ENCODE results near the gene SH3TC2. TPM values are rescaled to one million over a fixed set of nuclear protein-coding genes. Genes with fewer than 3 reads are reported as not detected.
"Not testable (repeated sequence)": the region's sequence is repeated elsewhere in the genome, so short reads cannot be mapped to it uniquely, and the experiment has no call there.

SH3TC2 gene
- total RNA-seq, 1 donor from 2014 or later: not detected

DNA sequence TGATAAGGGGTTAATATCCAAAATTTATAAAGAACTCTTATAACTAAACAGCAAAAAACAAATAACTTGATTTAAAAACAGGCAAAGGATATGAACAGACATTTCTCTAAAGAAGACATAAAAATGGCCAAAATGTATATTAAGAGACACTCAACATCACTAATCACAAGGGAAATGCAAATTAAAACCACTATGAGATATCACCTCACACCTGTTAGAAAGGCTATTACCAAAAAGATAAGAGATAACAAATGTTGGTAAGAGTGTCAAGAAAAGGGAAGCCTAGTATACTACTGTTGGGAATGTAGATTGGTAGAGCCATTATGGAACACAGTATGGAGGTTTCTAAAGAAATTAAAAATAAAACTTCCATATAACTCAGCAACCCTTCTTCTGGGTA is 19.4 kb upstream of the SH3TC2 start:
- ChIA-PET CTCF (no interaction called here), POLR2A (no interaction called here)
- TF ChIP-seq, protein P1, sequence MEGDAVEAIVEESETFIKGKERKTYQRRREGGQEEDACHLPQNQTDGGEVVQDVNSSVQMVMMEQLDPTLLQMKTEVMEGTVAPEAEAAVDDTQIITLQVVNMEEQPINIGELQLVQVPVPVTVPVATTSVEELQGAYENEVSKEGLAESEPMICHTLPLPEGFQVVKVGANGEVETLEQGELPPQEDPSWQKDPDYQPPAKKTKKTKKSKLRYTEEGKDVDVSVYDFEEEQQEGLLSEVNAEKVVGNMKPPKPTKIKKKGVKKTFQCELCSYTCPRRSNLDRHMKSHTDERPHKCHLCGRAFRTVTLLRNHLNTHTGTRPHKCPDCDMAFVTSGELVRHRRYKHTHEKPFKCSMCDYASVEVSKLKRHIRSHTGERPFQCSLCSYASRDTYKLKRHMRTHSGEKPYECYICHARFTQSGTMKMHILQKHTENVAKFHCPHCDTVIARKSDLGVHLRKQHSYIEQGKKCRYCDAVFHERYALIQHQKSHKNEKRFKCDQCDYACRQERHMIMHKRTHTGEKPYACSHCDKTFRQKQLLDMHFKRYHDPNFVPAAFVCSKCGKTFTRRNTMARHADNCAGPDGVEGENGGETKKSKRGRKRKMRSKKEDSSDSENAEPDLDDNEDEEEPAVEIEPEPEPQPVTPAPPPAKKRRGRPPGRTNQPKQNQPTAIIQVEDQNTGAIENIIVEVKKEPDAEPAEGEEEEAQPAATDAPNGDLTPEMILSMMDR (IDR thresholded peaks at IDR 0.05): no peak
- Mint-ChIP-seq H3K4me1 (no peaks in the 10 kb centered on the region), H3K4me3 (no peak overlapping the region), H3K36me3 (ENCODE audit: low read depth) (no peaks in the 10 kb centered on the region), H3K27ac (no peak overlapping the region), H3K9me3 (peaks cover 3% of the 10 kb centered on the region), H3K27me3 (peaks cover 4% of the 10 kb centered on the region)
- intact Hi-C loops (cut with micrococcal nuclease): no loop called here
- DNase-seq (no peak), ATAC-seq (ENCODE audit: low read depth) (no peak)

GRCh38 chr5:149080294-149080693 is 17.4 kb upstream of the SH3TC2 start:
- POLR2A ChIA-PET: no interaction called here
- H3K27me3 Mint-ChIP-seq: peaks cover 8% of the 10 kb centered on the region
- TF ChIP-seq, protein P1 (IDR thresholded peaks at IDR 0.05): no peak
- ATAC-seq (ENCODE audit: low read depth) (no peak), DNase-seq (no peak)
- H3K27ac Mint-ChIP-seq: no peak overlapping the region
- intact Hi-C loops (cut with micrococcal nuclease): no loop called here
- no peaks in the 10 kb centered on the region for H3K36me3 Mint-ChIP-seq (ENCODE audit: low read depth)
- peaks cover 7% of the 10 kb centered on the region for H3K9me3 Mint-ChIP-seq
- H3K4me1 Mint-ChIP-seq: no peaks in the 10 kb centered on the region
- CTCF ChIA-PET: no interaction called here
- H3K4me3 Mint-ChIP-seq: no peak overlapping the region

DNA sequence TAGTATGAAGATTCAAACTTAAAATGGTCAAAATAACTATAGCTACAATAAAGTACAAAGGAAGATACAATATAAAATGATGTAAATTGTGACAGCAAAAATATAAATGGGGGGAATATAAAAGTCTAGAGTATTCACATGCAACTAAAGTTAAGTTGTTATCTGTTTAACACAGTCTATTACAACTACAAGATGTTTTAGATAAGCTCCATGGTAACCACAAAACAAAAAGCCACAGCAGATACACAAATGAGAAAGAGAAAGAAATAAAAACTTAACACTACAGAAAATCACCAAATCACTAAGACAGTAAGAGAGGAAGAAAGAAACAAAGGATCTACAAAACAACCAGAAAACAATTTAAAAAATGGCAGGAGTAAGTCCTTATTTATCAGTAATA is 17.0 kb upstream of the SH3TC2 start:
- Mint-ChIP-seq H3K27me3 (peaks cover 8% of the 10 kb centered on the region), H3K9me3 (peaks cover 7% of the 10 kb centered on the region), H3K27ac (no peak overlapping the region), H3K4me3 (no peak overlapping the region), H3K4me1 (no peaks in the 10 kb centered on the region), H3K36me3 (ENCODE audit: low read depth) (no peaks in the 10 kb centered on the region)
- intact Hi-C loops (cut with micrococcal nuclease): no loop called here
- ChIA-PET CTCF (no interaction called here), POLR2A (no interaction called here)
- ATAC-seq (ENCODE audit: low read depth): no peak
- DNase-seq: no peak
- TF ChIP-seq, protein P1 (IDR thresholded peaks at IDR 0.05): no peak

- H3K36me3 Mint-ChIP-seq (ENCODE audit: low read depth); intact Hi-C loops (cut with micrococcal nuclease); H3K27ac Mint-ChIP-seq; H3K9me3 Mint-ChIP-seq; ATAC-seq (ENCODE audit: low read depth); POLR2A ChIA-PET; H3K4me3 Mint-ChIP-seq; CTCF ChIA-PET; H3K4me1 Mint-ChIP-seq; DNase-seq: not testable (repeated sequence)
- peaks cover 12% of the 10 kb centered on the region for H3K27me3 Mint-ChIP-seq
Measured at GRCh38 chr5:149074071-149074470, 11.2 kb upstream of the SH3TC2 start.

- Mint-ChIP-seq H3K4me3 (no peak overlapping the region), H3K4me1 (no peaks in the 10 kb centered on the region), H3K9me3 (peaks cover 7% of the 10 kb centered on the region), H3K27ac (no peak overlapping the region), H3K27me3 (peaks cover 12% of the 10 kb centered on the region), H3K36me3 (ENCODE audit: low read depth) (no peaks in the 10 kb centered on the region)
- ChIA-PET CTCF (no interaction called here), POLR2A (no interaction called here)
- ATAC-seq (ENCODE audit: low read depth) (no peak), DNase-seq (no peak)
- TF ChIP-seq, protein P1 (IDR thresholded peaks at IDR 0.05): no peak
- intact Hi-C loops (cut with micrococcal nuclease): no loop called here
Measured at GRCh38 chr5:149073213-149073612, 10.4 kb upstream of the SH3TC2 start.

DNA sequence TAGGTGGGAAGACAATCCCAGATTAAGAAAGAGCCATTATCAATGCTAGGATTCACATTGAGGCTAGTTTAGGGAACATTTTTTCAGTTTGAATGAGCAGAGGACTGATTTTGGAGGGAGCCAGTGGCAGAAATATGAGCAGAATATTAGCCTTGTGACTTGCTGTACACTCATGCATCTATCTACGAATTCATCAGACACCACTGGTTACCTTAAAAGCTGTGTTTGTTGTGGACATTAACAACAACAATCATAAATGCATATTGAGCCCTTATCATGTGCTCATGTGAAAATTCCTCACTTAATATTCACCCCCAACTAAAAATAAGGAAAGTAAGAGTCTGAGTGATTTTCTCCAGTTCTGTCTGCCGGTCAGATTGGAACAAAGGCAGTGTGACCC is 9.9 kb upstream of the SH3TC2 start:
- H3K27ac Mint-ChIP-seq: no peak overlapping the region
- peaks cover 7% of the 10 kb centered on the region for H3K9me3 Mint-ChIP-seq
- H3K4me3 Mint-ChIP-seq: no peak overlapping the region
- intact Hi-C loops (cut with micrococcal nuclease): no loop called here
- DNase-seq (no peak), ATAC-seq (ENCODE audit: low read depth) (no peak)
- H3K27me3 Mint-ChIP-seq: peaks cover 12% of the 10 kb centered on the region
- ChIA-PET POLR2A (no interaction called here), CTCF (no interaction called here)
- no peaks in the 10 kb centered on the region for H3K36me3 Mint-ChIP-seq (ENCODE audit: low read depth)
- no peaks in the 10 kb centered on the region for H3K4me1 Mint-ChIP-seq
- TF ChIP-seq, protein P1 (IDR thresholded peaks at IDR 0.05): no peak

All from activated B cell treated with CpG ODN at 0.5 μM for 24 hours (primary cell).